HEK293 (cell line): Measurements from ENCODE around the gene FAM241A.

Experiments used
- CTCF ChIP-seq: fragments of 450-650 bp; formaldehyde crosslinking; IDR thresholded peaks from 2 replicates; pipeline ENCODE4 v1.5.1; 2016; ENCODE audit warnings: missing biosample characterization, missing genetic modification characterization
- PRDM1 ChIP-seq: fragments of 450-650 bp; formaldehyde crosslinking; IDR thresholded peaks from 2 replicates; pipeline ENCODE4; 2016; ENCODE audit warnings: missing biosample characterization, missing genetic modification characterization
- ZEB2 ChIP-seq: fragments of 450-650 bp; formaldehyde crosslinking; IDR thresholded peaks from 2 replicates; pipeline ENCODE4 v1.5.1; 2016; ENCODE audit warnings: missing biosample characterization, missing genetic modification characterization
- ZNF302 ChIP-seq: fragments of 450-650 bp; formaldehyde crosslinking; IDR thresholded peaks from 2 replicates; pipeline ENCODE4 v1.5.1; 2016; ENCODE audit warnings: missing biosample characterization, missing genetic modification characterization, low read depth
- ZNF561 ChIP-seq: fragments of 450-650 bp; IDR thresholded peaks from 2 replicates; pipeline ENCODE4 v1.5.1; 2018; ENCODE audit warnings: missing biosample characterization, missing genetic modification characterization, borderline replicate concordance
- TF ChIP-seq, protein P1 (sequence below): fragments of 450-650 bp; formaldehyde crosslinking; IDR thresholded peaks from 2 replicates; pipeline ENCODE4 v1.5.1; 2017; ENCODE audit warnings: missing biosample characterization, missing genetic modification characterization
- TF ChIP-seq, protein P2 (sequence below): fragments of 450-650 bp; formaldehyde crosslinking; IDR thresholded peaks from 2 replicates; pipeline ENCODE4 v1.5.1; 2016; ENCODE audit warnings: missing biosample characterization, missing genetic modification characterization
- TF ChIP-seq, protein P3 (sequence below): fragments of 450-650 bp; IDR thresholded peaks from 2 replicates; pipeline ENCODE4 v1.5.1; 2018; ENCODE audit warnings: missing biosample characterization, mild to moderate bottlenecking, missing genetic modification characterization
- TF ChIP-seq, protein P4 (sequence below): fragments of 450-650 bp; formaldehyde crosslinking; IDR thresholded peaks from 2 replicates; pipeline ENCODE4 v1.5.1; 2016; ENCODE audit warnings: missing biosample characterization, missing genetic modification characterization

DNA sequence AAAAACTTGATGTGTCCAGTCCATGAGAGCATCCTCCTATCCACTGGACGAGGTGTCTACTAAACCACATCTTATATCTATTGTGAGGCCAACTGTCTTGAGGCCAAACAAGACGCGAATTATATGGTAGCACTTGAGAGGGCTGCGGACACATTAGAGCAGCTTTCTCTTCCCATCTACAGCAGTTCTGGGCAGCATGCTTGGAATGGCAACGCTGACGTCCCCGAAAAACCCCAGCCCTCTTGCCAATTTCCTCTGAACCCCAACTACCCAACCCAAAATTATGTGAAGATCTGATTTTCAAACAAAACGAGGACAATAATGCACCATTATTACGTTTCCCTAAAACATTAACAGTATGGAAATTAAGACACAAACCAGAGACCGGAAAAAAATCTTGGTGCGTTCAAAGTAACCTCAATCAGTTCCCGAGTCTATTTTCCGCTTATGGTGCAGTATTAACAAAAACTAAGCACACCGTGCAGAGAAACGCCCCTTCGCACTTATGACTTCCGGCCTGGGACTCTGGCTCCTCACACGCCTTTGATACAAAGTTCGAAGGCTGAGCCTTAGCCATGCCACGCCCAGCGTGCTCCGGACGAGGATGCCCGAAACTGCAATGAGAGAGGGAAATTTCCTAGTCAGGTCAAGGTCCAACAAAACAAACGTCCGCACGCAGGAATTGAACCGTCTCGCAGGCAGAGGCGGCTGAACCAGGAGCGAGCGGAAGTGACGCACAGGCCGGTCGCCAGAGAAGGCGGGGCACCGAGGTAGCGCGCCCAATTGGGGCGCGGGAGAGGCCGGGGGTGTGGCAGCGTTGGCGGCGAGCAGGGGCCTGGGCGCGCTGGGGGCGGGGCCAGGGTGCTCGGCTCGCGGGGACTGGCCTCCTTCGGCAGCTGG is 85.9 kb downstream of the FAM241A start:
- TF ChIP-seq, protein P1, sequence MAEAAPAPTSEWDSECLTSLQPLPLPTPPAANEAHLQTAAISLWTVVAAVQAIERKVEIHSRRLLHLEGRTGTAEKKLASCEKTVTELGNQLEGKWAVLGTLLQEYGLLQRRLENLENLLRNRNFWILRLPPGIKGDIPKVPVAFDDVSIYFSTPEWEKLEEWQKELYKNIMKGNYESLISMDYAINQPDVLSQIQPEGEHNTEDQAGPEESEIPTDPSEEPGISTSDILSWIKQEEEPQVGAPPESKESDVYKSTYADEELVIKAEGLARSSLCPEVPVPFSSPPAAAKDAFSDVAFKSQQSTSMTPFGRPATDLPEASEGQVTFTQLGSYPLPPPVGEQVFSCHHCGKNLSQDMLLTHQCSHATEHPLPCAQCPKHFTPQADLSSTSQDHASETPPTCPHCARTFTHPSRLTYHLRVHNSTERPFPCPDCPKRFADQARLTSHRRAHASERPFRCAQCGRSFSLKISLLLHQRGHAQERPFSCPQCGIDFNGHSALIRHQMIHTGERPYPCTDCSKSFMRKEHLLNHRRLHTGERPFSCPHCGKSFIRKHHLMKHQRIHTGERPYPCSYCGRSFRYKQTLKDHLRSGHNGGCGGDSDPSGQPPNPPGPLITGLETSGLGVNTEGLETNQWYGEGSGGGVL (tag by site-specific recombination) = no peak
- TF ChIP-seq PRDM1 (no peak), ZEB2 (tag by site-specific recombination) (no peak), ZNF561 (tag by site-specific recombination) (0 out of 2 replicates have a peak, but pooled peaks have one; percentile 17), CTCF (tag by site-specific recombination) (no peak), ZNF302 (tag by site-specific recombination) (no peak)
- TF ChIP-seq, protein P2, sequence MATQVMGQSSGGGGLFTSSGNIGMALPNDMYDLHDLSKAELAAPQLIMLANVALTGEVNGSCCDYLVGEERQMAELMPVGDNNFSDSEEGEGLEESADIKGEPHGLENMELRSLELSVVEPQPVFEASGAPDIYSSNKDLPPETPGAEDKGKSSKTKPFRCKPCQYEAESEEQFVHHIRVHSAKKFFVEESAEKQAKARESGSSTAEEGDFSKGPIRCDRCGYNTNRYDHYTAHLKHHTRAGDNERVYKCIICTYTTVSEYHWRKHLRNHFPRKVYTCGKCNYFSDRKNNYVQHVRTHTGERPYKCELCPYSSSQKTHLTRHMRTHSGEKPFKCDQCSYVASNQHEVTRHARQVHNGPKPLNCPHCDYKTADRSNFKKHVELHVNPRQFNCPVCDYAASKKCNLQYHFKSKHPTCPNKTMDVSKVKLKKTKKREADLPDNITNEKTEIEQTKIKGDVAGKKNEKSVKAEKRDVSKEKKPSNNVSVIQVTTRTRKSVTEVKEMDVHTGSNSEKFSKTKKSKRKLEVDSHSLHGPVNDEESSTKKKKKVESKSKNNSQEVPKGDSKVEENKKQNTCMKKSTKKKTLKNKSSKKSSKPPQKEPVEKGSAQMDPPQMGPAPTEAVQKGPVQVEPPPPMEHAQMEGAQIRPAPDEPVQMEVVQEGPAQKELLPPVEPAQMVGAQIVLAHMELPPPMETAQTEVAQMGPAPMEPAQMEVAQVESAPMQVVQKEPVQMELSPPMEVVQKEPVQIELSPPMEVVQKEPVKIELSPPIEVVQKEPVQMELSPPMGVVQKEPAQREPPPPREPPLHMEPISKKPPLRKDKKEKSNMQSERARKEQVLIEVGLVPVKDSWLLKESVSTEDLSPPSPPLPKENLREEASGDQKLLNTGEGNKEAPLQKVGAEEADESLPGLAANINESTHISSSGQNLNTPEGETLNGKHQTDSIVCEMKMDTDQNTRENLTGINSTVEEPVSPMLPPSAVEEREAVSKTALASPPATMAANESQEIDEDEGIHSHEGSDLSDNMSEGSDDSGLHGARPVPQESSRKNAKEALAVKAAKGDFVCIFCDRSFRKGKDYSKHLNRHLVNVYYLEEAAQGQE = no peak
- TF ChIP-seq, protein P3, sequence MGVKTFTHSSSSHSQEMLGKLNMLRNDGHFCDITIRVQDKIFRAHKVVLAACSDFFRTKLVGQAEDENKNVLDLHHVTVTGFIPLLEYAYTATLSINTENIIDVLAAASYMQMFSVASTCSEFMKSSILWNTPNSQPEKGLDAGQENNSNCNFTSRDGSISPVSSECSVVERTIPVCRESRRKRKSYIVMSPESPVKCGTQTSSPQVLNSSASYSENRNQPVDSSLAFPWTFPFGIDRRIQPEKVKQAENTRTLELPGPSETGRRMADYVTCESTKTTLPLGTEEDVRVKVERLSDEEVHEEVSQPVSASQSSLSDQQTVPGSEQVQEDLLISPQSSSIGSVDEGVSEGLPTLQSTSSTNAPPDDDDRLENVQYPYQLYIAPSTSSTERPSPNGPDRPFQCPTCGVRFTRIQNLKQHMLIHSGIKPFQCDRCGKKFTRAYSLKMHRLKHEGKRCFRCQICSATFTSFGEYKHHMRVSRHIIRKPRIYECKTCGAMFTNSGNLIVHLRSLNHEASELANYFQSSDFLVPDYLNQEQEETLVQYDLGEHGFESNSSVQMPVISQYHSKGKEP (tag by site-specific recombination) = no peak
- TF ChIP-seq, protein P4, sequence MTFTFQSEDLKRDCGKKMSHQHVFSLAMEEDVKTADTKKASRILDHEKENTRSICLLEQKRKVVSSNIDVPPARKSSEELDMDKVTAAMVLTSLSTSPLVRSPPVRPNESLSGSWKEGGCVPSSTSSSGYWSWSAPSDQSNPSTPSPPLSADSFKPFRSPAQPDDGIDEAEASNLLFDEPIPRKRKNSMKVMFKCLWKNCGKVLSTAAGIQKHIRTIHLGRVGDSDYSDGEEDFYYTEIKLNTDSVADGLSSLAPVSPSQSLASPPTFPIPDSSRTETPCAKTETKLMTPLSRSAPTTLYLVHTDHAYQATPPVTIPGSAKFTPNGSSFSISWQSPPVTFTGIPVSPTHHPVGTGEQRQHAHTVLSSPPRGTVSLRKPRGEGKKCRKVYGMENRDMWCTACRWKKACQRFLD (tag by site-specific recombination) = no peak
